ENCODE results near the gene VANGL1. TPM values are rescaled to one million over a fixed set of nuclear protein-coding genes. Genes with fewer than 3 reads are reported as not detected.

The VANGL1 gene
- polyA plus RNA-seq, 1 donor, result 16.8 TPM

DNA sequence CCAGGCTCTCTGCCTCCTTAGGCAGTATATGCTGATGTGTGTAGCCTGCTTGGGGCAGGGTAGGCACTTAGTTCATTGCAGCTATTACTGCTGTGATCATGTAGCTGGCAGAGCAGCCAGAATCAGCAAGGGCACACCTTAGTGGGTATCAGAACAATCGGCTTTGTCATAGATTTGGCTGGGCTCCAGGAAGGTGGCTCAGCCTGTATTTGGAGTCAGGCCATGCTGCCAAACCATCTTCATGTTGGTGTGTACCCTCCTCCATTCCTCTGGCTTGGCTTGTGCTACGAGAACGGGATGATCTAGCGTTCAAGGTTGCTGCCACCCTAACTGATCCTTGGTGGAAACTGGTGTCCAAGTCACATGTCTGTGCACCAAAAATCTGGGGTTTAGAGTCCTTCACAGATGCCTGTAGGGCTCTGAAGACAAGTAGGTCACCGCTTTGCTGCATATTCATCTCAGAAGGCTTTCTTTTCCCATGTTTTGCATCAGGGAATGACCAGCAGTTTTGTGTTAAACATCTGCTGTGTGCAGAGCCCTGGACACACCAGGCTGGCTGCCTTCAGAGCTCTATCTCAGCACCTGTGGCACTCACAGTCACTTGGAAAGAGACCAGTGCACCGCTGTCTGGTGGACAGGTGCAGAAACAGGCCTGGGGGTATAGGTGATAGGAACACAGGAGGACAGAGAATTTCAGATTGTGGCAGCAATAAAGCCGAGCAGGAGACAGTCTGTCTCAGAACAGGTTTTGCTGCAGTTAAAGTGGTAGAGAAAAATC is 23.7 kb downstream of the VANGL1 start:
- DNase-seq, result no peak

DNA sequence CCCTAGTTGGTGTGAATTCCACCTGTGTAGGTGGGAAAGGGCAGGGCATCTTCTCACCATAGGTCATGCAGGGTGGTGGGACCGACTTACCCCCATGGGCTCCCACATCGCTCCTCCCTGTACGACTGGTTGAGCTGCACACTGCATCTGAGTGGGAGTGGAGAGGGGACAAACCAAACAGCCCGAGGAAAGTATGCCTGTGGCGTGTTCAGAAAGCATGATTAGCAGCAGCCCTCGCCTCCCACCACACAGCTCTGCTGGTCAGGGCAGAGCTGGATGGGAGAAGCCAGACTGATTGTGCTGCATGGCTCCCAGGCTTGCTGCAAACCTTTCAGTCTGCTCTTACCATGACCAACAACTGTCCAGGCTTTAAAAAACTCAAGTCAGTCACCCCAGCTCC is 24.4 kb downstream of the VANGL1 start:
- DNase-seq, result no peak

DNA sequence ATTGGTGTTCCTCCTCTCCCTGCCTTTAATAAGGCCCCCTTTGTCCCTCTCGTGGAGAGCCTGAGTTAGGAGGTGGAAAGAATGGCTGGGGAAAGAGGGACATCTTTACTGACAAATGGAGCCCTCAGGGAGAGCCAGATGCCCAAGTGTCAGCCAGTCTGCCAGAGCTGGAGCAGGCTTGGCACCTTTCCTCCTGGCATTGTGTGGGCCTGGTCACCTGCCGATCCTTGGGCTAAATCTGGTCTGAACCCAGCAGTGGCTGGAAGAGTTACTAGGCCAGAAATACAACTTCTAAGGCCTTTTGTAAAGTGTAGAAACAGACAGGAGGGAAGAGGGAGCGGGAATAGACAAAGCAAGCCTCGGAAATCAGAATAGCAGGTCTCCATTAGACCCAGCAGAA is 24.9 kb downstream of the VANGL1 start:
- no peak for DNase-seq

GRCh38 chr1:115668579-115668978 is 26.8 kb downstream of the VANGL1 start:
- DNase-seq, result no peak

DNA sequence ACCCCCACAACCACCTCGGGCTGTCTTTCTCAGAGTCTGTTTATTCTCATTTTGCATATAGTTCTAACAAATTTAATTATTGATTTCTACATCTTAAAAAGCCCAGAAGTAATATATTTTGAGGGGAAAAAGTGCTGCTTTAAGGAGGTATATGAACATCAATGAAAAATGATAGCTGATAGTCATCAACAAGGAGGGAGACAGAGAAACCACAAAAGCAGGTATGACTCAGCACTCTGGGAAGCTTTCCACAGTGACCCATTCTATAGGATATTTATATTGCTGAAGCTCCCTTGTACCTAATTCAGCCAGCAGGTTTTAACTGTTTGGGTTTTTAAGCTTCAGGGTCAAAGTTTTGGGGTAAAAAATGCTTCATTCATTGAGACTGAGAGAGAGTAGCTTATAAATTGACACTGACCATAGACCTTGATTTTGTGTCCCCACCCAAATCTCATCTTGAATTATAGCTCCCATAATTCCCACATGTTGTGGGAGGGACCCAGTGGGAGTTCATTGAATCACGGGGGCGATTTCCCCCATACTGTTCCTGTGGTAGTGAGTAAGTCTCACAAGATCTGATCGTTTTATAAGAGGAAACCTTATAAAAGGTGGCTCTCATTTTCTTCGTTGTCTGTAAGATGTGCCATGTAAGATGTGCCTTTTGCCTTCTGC is 27.4 kb downstream of the VANGL1 start:
- DNase-seq, result no peak

DNA sequence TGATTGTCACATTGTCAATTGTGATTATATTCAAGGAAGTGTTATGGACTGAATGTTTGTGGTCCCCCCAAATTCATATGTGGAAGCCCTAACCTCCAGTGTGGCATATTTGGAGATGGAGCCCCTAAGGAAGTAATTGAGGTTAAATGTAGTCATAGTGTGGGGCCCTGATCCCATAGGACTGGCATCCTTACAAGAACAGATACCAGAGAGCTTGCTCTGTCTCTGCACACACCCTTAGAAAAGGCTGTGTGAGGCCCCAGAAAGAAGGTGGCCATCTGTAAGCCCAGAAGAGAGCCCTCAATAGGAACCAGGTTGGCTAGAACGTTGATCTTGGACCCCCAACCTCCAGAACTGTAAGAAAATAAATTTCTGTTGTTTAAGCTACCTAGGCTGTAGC is 28.1 kb downstream of the VANGL1 start:
- no peak for DNase-seq

DNA sequence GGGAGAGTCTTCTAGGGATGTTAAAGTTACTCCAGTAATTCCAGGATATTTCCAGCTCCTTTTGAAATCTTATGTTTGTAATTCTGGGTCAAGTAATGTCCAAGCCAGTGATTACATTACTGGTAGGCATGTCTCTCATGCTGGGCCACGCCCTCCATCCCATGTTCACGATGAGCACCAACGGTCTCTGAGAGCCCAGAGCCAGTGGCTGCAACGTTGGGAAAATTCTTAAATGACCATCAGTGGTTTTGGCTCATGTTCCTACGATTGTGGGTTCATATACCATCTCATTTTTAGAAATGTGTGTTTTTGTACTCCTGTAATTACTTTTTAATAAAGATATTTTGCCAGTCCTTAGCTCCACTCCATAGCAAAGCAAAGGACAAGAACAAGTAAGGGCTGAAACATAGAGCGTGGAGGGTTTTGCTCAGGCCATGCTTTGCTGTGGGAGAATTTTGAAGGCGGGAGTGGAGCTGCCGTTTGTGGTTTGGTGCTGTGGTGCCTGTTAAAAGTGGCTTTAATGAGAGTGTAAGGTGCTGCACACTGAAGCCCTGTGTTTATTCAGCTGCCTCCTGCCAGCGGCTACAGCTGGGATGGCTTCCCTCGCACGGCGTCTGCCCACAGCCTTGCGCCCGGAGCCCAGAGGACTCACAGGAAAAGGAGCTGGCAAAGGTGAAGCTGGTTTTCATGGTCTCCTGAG is 28.9 kb downstream of the VANGL1 start:
- peak; percentile 33 for DNase-seq

- DNase-seq, result no peak
Observed at GRCh38 chr1:115671176-115671934, 29.6 kb downstream of the VANGL1 start.

DNA sequence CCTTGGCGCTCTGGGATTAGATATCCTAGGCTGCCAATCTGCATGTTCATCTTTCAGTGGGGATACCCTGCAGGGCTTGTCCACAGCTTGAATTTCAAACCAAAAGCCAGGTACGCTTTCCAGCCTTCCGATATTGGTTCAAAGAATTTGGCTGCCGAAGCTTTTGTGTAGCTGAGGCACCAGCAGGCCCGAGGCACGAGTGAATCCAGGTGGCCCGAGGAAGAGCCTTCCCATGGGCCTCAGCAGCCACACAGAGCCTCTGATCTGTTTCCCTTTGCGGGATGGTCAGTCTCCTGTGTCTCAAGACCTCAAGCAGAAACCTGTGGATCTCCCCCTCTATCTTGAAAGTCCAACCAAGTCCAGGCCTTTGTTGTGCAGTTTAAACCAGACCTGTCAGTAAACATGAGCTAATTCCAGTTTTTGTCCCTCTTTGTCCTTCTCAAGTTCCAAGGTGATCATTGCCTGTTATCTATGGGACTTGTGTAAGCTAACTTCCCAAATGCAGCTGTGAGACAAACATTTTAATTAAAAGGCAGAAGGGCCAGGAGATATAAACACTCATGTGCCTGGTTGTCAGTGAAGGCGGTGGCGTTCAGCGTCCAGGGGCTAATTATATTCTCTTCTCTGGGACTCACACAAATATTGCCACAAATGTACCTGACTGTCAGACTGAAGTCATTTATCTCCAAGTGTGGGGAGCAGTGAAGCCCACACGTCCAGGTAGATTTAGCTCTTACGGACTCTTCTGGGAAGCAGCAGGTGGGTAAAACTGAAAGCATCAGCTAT is 30.6 kb downstream of the VANGL1 start:
- no peak for DNase-seq

DNA sequence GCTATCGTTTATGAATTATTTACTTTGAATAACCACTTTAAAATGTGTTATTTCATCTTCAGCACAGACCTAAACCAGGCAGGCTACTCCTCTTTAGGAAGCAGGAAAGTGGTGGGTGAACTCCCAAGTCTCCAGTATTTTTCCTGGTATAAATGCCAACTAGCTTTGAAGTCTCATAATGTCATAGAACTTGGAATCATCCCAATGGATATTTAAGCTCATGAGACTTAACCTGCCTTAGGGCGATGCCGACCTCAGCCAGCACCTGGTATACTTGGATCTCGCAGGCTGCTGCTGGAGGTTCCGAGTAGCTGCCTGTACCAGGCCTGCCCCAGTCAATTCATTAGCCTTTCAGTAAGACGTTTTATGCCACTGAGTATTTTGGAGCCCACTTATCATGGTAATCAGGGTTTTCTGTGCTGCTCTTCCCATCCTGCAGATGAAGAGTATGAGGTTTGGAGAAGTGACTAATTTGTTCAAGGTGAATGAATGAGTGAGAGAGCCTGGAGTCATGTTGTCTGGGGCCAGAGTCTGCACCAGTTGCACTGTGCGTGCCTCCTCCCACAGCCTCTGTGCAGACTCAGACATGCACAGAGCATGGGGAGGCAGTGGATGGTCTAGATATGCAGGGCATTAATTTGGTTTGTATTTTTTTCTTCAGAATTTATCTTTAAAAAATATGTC is 34.9 kb downstream of the VANGL1 start:
- no peak for DNase-seq

DNA sequence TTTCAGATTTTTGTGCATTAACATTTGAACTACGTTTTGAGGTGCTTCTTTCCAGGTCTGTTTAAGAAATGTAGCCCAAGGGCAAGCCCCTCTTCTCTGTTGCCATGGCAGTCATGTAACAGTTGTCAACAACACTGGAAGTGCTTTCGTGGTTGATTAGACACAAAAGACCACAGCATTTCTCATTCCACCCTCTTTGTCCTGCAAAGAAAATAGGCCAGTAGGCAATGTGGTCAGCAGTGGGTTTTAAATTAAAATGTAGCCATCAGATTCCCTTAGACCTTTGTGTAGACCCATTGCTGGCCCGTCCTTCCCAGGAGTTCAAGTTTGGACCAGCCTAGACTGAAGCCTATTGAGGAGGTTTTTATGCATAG is 35.4 kb downstream of the VANGL1 start:
- DNase-seq, result peak; percentile 52

DNA sequence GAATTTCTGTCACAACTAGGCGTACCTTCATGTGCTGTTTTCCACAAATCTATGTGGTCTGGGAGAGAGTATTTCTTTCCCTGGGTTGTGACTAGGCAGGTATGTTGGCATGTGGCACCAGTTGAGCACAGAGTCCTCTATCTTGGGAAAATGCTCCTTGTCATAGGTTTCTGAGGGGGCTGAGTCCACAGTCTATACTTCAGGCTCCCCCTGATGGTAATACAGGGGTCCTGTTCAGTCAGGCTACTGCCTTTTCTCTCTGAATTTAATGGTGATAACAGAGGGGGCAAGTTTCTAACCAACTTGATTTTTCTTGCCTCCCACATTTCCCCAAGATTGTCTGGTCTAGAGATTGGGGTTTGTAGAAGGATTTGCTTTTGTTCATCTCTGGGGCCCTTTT is 35.8 kb downstream of the VANGL1 start:
- DNase-seq, result no peak

- DNase-seq, result no peak
Observed at GRCh38 chr1:115678141-115678540, 36.4 kb downstream of the VANGL1 start.

DNA sequence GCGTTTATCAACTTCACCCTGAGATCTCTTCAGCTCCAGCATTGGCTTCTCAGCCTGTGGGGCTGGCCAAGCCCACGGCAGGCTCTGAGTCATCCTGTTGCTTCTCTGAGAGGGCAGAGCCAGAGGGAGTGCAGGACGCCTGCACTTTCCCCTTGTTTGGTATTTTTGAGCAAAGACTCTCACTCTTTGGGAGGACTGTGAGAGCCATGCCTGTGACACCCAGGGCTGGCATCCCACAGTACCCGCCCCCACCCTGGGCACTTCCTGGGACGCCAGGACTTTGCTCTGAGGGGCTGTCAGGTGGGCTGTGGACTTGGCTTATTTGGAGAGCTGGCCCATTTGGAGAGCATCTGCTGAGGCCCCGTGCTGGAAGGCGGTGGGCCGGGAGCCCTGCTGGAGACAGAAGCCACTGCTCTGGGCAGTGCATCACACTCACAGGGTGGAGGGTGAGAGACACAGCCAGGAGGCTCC is 37.4 kb downstream of the VANGL1 start:
- DNase-seq, result no peak

GRCh38 chr1:115680730-115681111 is 39.0 kb downstream of the VANGL1 start:
- DNase-seq, result no peak

DNA sequence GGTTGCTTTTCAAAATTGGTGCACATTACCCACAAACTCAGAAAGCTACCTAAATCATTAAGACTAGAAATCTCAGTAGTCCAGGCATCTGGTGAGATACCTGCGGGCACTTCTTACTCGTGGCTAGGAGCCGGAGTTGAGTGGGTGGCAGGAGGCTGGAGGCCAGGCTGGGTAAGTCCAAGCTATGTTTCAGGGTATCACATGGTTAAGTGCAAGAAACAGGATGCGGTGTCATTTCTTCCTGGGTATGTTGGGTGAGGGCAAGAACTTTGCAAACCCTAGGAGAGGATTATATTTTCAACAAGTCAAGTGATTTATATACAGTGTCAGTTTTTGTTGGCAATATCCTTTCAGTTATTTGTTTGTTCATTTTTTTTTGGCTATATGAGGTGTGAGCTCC is 41.0 kb downstream of the VANGL1 start:
- DNase-seq, result no peak

GRCh38 chr1:115685029-115685705 is 43.4 kb downstream of the VANGL1 start:
- DNase-seq, result no peak

GRCh38 chr1:115687744-115688143 is 46.0 kb downstream of the VANGL1 start:
- no peak for DNase-seq

- DNase-seq, result no peak
Observed at GRCh38 chr1:115690972-115691371, 49.2 kb downstream of the VANGL1 start.

- DNase-seq, result no peak
Observed at GRCh38 chr1:115692224-115692623, 50.5 kb downstream of the VANGL1 start.
